Bronchial epithelial cell (primary cell): Measurements from ENCODE around the gene VPS52. TPM values are rescaled to one million over a fixed set of nuclear protein-coding genes. Genes with fewer than 3 reads are reported as not detected.
A peak's percentile ranks its signal among the peaks of the same experiment; 100 is the strongest.

Experiments
- DNase-seq: peaks from one replicate; pipeline ENCODE4 v3.0.0-alpha.2; 2010; ENCODE audit warnings: low read depth
- FAIRE-seq: peaks from 2 replicates; lab custom pipeline; 2011; peaks lifted over from hg19 to GRCh38; lab: Jason Lieb, UNC
- H3K27me3 ChIP-seq: 2 replicates; pipeline ENCODE4 v1.5.1; 2011; ENCODE audit warnings: low read length; ENCODE audit not compliant: control insufficient read depth, insufficient read depth
- H3K36me3 ChIP-seq: 2 replicates; pipeline ENCODE4 v1.5.1; 2011; ENCODE audit warnings: low read length; ENCODE audit not compliant: control insufficient read depth, insufficient read depth
- H3K4me3 ChIP-seq: 2 replicates; pipeline ENCODE4 v1.5.1; 2011; ENCODE audit warnings: mild to moderate bottlenecking, low read depth, low read length, control low read depth
- CTCF ChIP-seq: IDR thresholded peaks from 2 replicates; pipeline ENCODE4 v1.5.1; 2011; ENCODE audit warnings: mild to moderate bottlenecking, moderate library complexity, low read length, control low read depth, inconsistent platforms; ENCODE audit not compliant: insufficient read depth, severe bottlenecking
- total RNA-seq: library from RNA; depleted of rRNA; stranded (reverse); fragments of >200 nt; gene quantifications from 2 replicates; pipeline ENCODE4 v1.2.1, GENCODE V29; 2014

Gene VPS52
- total RNA-seq, 1 donor from 2014 or later: 22.1 TPM

- FAIRE-seq: no peak
Measured at GRCh38 chr6:33247977-33248642, 23.6 kb downstream of the VPS52 start.

GRCh38 chr6:33243476-33243875, 28.2 kb downstream of the VPS52 start:
- H3K4me3 ChIP-seq: no peak overlapping the region
- DNase-seq (no peak), FAIRE-seq (no peak)
- TF ChIP-seq CTCF: no peak
- peaks cover 3% of the 10 kb centered on the region for H3K27me3 ChIP-seq
- no peaks in the 10 kb centered on the region for H3K36me3 ChIP-seq

More at GRCh38 chr6:33247977-33248642, 23.6 kb downstream of the VPS52 start:
- Histone ChIP-seq H3K36me3 (no peaks in the 10 kb centered on the region), H3K4me3 (peak overlapping the region; percentile 37), H3K27me3 (no peaks in the 10 kb centered on the region)
- TF ChIP-seq CTCF: peak; percentile 98
- DNase-seq: peak; percentile 76

GRCh38 chr6:33241968-33242367, 29.7 kb downstream of the VPS52 start:
- no peak for TF ChIP-seq CTCF
- no peaks in the 10 kb centered on the region for H3K36me3 ChIP-seq
- H3K27me3 ChIP-seq: peaks cover 3% of the 10 kb centered on the region
- no peak overlapping the region for H3K4me3 ChIP-seq
- no peak for FAIRE-seq
- DNase-seq: peak; percentile 16

GRCh38 chr6:33237741-33238140, 33.9 kb downstream of the VPS52 start:
- no peak for FAIRE-seq
- TF ChIP-seq CTCF: no peak
- H3K36me3 ChIP-seq: no peaks in the 10 kb centered on the region
- H3K27me3 ChIP-seq: peaks cover 6% of the 10 kb centered on the region
- DNase-seq: no peak
- no peak overlapping the region for H3K4me3 ChIP-seq

GRCh38 chr6:33236852-33237251, 34.8 kb downstream of the VPS52 start:
- no peaks in the 10 kb centered on the region for H3K36me3 ChIP-seq
- no peak overlapping the region for H3K4me3 ChIP-seq
- no peak for DNase-seq
- no peak for TF ChIP-seq CTCF
- peaks cover 6% of the 10 kb centered on the region for H3K27me3 ChIP-seq
- no peak for FAIRE-seq

DNA sequence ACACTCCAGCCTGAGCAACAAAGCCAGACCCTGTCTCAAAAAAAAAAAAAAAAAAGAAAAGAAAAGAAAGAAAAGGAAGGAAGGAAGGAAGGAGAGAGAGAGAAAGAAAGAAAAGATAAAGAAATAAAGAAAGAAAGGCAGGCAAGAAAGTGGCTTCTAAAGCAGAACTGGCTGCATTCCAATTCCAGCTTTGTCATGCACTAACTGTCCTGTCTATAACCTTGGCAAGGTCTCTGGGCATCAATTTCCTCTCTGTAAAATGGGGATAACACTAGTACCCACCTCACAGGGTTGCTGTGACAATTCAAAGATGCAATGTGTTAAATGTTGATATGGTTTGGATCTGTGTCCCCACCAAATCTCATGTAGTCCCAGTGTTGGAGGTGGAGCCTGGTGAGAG, 35.3 kb downstream of the VPS52 start:
- DNase-seq (no peak), FAIRE-seq (no peak)
- H3K27me3 ChIP-seq: peaks cover 6% of the 10 kb centered on the region
- H3K4me3 ChIP-seq: no peak overlapping the region
- no peaks in the 10 kb centered on the region for H3K36me3 ChIP-seq
- no peak for TF ChIP-seq CTCF
